Measurements from ENCODE around the gene RUBCNL. TPM values are rescaled to one million over a fixed set of nuclear protein-coding genes. Genes with fewer than 3 reads are reported as not detected.

The RUBCNL gene
- total RNA-seq, 1 donor from 2014 or later, result 0.80 TPM

DNA sequence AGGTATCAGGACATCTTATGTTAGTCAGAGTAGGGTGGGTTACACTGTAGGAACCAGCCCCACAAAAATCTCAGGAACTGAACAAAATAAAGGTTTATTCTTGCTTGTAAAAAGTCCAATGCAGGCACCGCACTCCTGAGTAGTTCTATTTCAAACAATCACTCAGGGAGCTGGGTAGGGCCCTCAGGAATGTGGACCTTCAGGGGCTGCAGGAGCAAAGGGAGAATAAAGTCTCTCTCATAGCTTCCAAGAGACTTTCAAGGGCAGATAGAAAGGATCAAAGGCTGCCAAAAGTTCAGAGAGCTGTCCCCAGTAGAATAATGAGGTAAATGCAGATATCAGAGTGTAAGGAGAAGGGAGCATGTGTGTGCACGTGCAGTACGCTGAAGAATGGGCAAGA, 49.4 kb downstream of the RUBCNL start:
- Histone ChIP-seq H3K4me2 (no peak overlapping the region), H3K79me2 (ENCODE audit: low read depth) (no peaks in the 10 kb centered on the region), H3K4me1 (no peaks in the 10 kb centered on the region), H3F3A (ENCODE audit: low read depth) (no peaks in the 10 kb centered on the region), H3K27ac (no peak overlapping the region), H3K27me3 (no peaks in the 10 kb centered on the region), H4K20me1 (ENCODE audit: low read depth) (no peaks in the 10 kb centered on the region), H2AFZ (replicated peaks) (no peak overlapping the region), H3K36me3 (no peaks in the 10 kb centered on the region), H3K9me3 (ENCODE audit: low read depth) (no peaks in the 10 kb centered on the region), H3K4me3 (no peak overlapping the region), H3K9ac (no peak overlapping the region)
- TF ChIP-seq EZH2phosphoT487 (IDR thresholded peaks at IDR 0.05), result no peak
- no peak for TF ChIP-seq CTCF (IDR thresholded peaks at IDR 0.05)
- no peak for TF ChIP-seq EZH2 (IDR thresholded peaks at IDR 0.05)
- no peaks in the 10 kb centered on the region for H3K36me3 Mint-ChIP-seq
- H3K4me1 Mint-ChIP-seq, result peaks cover 3% of the 10 kb centered on the region
- H3K27me3 Mint-ChIP-seq (ENCODE audit: insufficient read depth, low read depth), result no peaks in the 10 kb centered on the region
- no peak overlapping the region for H3K4me3 Mint-ChIP-seq
- peak overlapping the region; percentile 23 for H3K27ac Mint-ChIP-seq
- DNase-seq (ENCODE audit: low spot score), result no peak
- H3K9me3 Mint-ChIP-seq, result peaks cover 6% of the 10 kb centered on the region

DNA sequence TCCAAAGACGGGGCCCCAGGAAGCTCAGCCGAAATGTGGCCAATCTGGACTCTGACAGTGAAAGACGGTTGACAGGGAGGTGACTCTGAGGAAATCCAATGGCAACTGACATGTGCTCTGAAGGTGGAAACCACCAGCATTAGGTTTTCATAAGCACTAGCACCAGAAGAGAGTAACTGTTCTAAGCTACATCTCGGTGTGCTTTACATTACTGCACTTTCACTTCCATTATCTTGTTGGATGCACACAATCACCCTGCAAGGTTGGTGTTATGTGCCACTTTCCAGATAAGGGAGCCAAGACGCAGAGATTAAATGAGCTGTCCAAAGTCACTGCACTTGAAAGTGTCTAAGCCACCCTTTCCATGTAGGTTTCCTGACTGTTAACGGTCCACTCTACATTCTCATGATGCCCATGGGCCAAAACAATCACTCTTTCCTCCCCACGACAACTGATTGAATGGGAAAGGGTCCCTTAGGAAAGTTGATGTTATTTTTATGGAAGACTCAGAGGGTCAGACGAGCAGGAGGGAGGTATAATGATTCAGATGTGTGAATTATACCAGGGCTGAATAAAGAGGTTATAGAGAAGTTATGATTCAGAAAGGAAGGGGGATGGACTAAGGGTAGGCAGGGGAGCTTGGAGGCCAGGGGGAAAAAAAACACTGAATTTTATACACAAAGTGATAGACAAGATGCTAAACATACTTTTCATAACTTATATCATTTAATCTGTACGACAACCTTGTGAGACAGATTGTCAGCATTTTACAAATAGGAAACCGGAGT, 52.8 kb downstream of the RUBCNL start:
- Histone ChIP-seq H3K79me2 (ENCODE audit: low read depth) (no peaks in the 10 kb centered on the region), H3F3A (ENCODE audit: low read depth) (no peaks in the 10 kb centered on the region), H3K4me3 (no peak overlapping the region), H3K4me2 (no peak overlapping the region), H4K20me1 (ENCODE audit: low read depth) (no peaks in the 10 kb centered on the region), H3K27ac (no peak overlapping the region), H3K4me1 (no peaks in the 10 kb centered on the region), H3K9me3 (ENCODE audit: low read depth) (no peaks in the 10 kb centered on the region), H3K36me3 (no peaks in the 10 kb centered on the region), H3K27me3 (no peaks in the 10 kb centered on the region), H3K9ac (no peak overlapping the region), H2AFZ (replicated peaks) (no peak overlapping the region)
- no peak for TF ChIP-seq EZH2 (IDR thresholded peaks at IDR 0.05)
- no peak for TF ChIP-seq EZH2phosphoT487 (IDR thresholded peaks at IDR 0.05)
- no peak for TF ChIP-seq CTCF (IDR thresholded peaks at IDR 0.05)
- H3K4me3 Mint-ChIP-seq, result no peak overlapping the region
- no peaks in the 10 kb centered on the region for H3K27me3 Mint-ChIP-seq (ENCODE audit: insufficient read depth, low read depth)
- H3K4me1 Mint-ChIP-seq, result peaks cover 3% of the 10 kb centered on the region
- H3K9me3 Mint-ChIP-seq, result peaks cover 6% of the 10 kb centered on the region
- H3K27ac Mint-ChIP-seq, result no peak overlapping the region
- no peak for DNase-seq (ENCODE audit: low spot score)
- no peaks in the 10 kb centered on the region for H3K36me3 Mint-ChIP-seq

DNA sequence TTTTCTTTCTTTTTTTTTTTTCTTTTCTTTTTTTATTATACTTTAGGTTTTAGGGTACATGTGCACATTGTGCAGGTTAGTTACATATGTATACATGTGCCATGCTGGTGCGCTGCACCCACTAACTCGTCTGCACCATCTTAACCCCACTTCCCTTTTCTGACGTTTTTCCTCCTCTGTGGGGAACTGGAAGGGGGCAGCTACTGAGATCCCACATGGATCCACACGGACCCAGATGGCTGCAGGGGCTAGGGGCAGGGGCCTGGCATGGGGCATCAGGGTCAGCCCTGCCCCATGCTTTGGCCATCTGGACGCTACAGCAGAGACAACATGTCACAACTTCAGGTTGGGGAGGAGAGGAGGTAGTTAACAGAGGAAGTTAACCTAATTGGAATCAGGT, 54.3 kb downstream of the RUBCNL start:
- Histone ChIP-seq H3K9me3 (ENCODE audit: low read depth) (no peaks in the 10 kb centered on the region), H3K36me3 (no peaks in the 10 kb centered on the region), H3K4me1 (no peaks in the 10 kb centered on the region), H2AFZ (replicated peaks) (no peak overlapping the region), H3K27ac (no peak overlapping the region), H3K79me2 (ENCODE audit: low read depth) (no peaks in the 10 kb centered on the region), H3K27me3 (no peaks in the 10 kb centered on the region), H3F3A (ENCODE audit: low read depth) (no peaks in the 10 kb centered on the region), H3K4me2 (no peak overlapping the region), H3K9ac (no peak overlapping the region), H3K4me3 (no peak overlapping the region), H4K20me1 (ENCODE audit: low read depth) (no peaks in the 10 kb centered on the region)
- no peak for TF ChIP-seq EZH2phosphoT487 (IDR thresholded peaks at IDR 0.05)
- no peak for TF ChIP-seq CTCF (IDR thresholded peaks at IDR 0.05)
- TF ChIP-seq EZH2 (IDR thresholded peaks at IDR 0.05), result no peak
- peaks cover 1% of the 10 kb centered on the region for H3K4me1 Mint-ChIP-seq
- H3K36me3 Mint-ChIP-seq, result no peaks in the 10 kb centered on the region
- H3K27me3 Mint-ChIP-seq (ENCODE audit: insufficient read depth, low read depth), result no peaks in the 10 kb centered on the region
- no peak for DNase-seq (ENCODE audit: low spot score)
- H3K9me3 Mint-ChIP-seq, result peaks cover 5% of the 10 kb centered on the region
- no peak overlapping the region for H3K27ac Mint-ChIP-seq
- H3K4me3 Mint-ChIP-seq, result no peak overlapping the region
